ENCODE data around the gene ARHGAP15. TPM values are rescaled to one million over a fixed set of nuclear protein-coding genes. Genes with fewer than 3 reads are reported as not detected.

The ARHGAP15 gene
- total RNA-seq, 1 experiment from 2014 or later = 0.41 TPM

GRCh38 chr2:143434445-143434844 lies 305.2 kb downstream of the ARHGAP15 start:
- in situ Hi-C loops (cut with HindIII; ENCODE audit: low pct_unique_long_range_greater_than_20kb, low sequenced_read_pairs) (no loop called here), intact Hi-C loops (cut with micrococcal nuclease; ENCODE audit: unreplicated experiment) (no loop called here)
- DNase-seq (ENCODE audit: low read depth, low spot score) (no peak), ATAC-seq (no peak)
- Histone ChIP-seq H3K9me3 (ENCODE audit: control insufficient read depth, insufficient read depth, low read depth, low read length) (no peaks in the 10 kb centered on the region), H3K36me3 (ENCODE audit: control insufficient read depth, insufficient read depth, low read length) (no peaks in the 10 kb centered on the region; the same call in 1 of the 2 replicates), H3K4me1 (ENCODE audit: control insufficient read depth, insufficient read depth, low read length) (no peaks in the 10 kb centered on the region), H3K27me3 (ENCODE audit: control insufficient read depth, insufficient read depth, low read length) (no peaks in the 10 kb centered on the region), H3K4me3 (ENCODE audit: low read depth in 2 of 2, low read length in 2 of 2) (no peak overlapping the region), H3K27ac (ENCODE audit: low read length) (no peak overlapping the region)
- ChIA-PET POLR2A (no interaction called here), CTCF (no interaction called here)
- no peak for TF ChIP-seq TCF7L2 (IDR thresholded peaks at IDR 0.05; ENCODE audit: low read depth, low read length)
- TF ChIP-seq POLR2AphosphoS5 (IDR thresholded peaks at IDR 0.05; ENCODE audit: low read depth, low read length) = no peak
- BruUV-seq (replicated peaks) = no TSS peak

- BruUV-seq (replicated peaks) = no TSS peak
- Histone ChIP-seq H3K36me3 (ENCODE audit: control insufficient read depth, insufficient read depth, low read length) (no peaks in the 10 kb centered on the region; the same call in 1 of the 2 replicates), H3K4me1 (ENCODE audit: control insufficient read depth, insufficient read depth, low read length) (no peaks in the 10 kb centered on the region), H3K27ac (ENCODE audit: low read length) (no peak overlapping the region), H3K4me3 (ENCODE audit: low read depth in 2 of 2, low read length in 2 of 2) (no peak overlapping the region), H3K27me3 (ENCODE audit: control insufficient read depth, insufficient read depth, low read length) (no peaks in the 10 kb centered on the region), H3K9me3 (ENCODE audit: control insufficient read depth, insufficient read depth, low read depth, low read length) (no peaks in the 10 kb centered on the region)
- ATAC-seq (no peak), DNase-seq (ENCODE audit: low read depth, low spot score) (no peak)
- in situ Hi-C loops (cut with HindIII; ENCODE audit: low pct_unique_long_range_greater_than_20kb, low sequenced_read_pairs) = no loop called here
- POLR2A ChIA-PET = no interaction called here
- CTCF ChIA-PET = no interaction called here
- no peak for TF ChIP-seq CTCF (IDR thresholded peaks at IDR 0.05)
- no peak for TF ChIP-seq TCF7L2 (IDR thresholded peaks at IDR 0.05; ENCODE audit: low read depth, low read length)
- TF ChIP-seq REST (IDR thresholded peaks at IDR 0.05; ENCODE audit: insufficient read depth in 1 of 2, low read depth in 2 of 2, low read length in 1 of 2) = no peak
- TF ChIP-seq POLR2AphosphoS5 (IDR thresholded peaks at IDR 0.05; ENCODE audit: low read depth, low read length) = no peak
- TF ChIP-seq SIN3A (IDR thresholded peaks at IDR 0.05; ENCODE audit: borderline replicate concordance, insufficient read depth, low read depth, low read length) = no peak
- intact Hi-C loops (cut with micrococcal nuclease; ENCODE audit: unreplicated experiment) = no loop called here
Measured at GRCh38 chr2:143435131-143435530, 305.9 kb downstream of the ARHGAP15 start.

- no peak for ATAC-seq
- no peaks in the 10 kb centered on the region for H3K27me3 ChIP-seq (ENCODE audit: control insufficient read depth, insufficient read depth, low read length)
- no peaks in the 10 kb centered on the region for H3K9me3 ChIP-seq (ENCODE audit: control insufficient read depth, insufficient read depth, low read depth, low read length)
- TF ChIP-seq TCF7L2 (IDR thresholded peaks at IDR 0.05; ENCODE audit: low read depth, low read length) (no peak), CTCF (IDR thresholded peaks at IDR 0.05) (no peak), REST (IDR thresholded peaks at IDR 0.05; ENCODE audit: insufficient read depth in 1 of 2, low read depth in 2 of 2, low read length in 1 of 2) (no peak), SIN3A (IDR thresholded peaks at IDR 0.05; ENCODE audit: borderline replicate concordance, insufficient read depth, low read depth, low read length) (no peak)
- H3K27ac ChIP-seq (ENCODE audit: low read length) = no peak overlapping the region
- no peaks in the 10 kb centered on the region for H3K4me1 ChIP-seq (ENCODE audit: control insufficient read depth, insufficient read depth, low read length)
- no peak for DNase-seq (ENCODE audit: low read depth, low spot score)
- H3K4me3 ChIP-seq (ENCODE audit: low read depth in 2 of 2, low read length in 2 of 2) = no peak overlapping the region
- CTCF ChIA-PET = no interaction called here
- in situ Hi-C loops (cut with HindIII; ENCODE audit: low pct_unique_long_range_greater_than_20kb, low sequenced_read_pairs) = no loop called here
- intact Hi-C loops (cut with micrococcal nuclease; ENCODE audit: unreplicated experiment) = no loop called here
- POLR2A ChIA-PET = no interaction called here
- BruUV-seq (replicated peaks) = no TSS peak
- H3K36me3 ChIP-seq (ENCODE audit: control insufficient read depth, insufficient read depth, low read length) = no peaks in the 10 kb centered on the region; the same call in 1 of the 2 replicates
Measured at GRCh38 chr2:143436951-143437350, 307.7 kb downstream of the ARHGAP15 start.
